Neuron (in vitro differentiated cells): ENCODE results near the gene CATSPERD.
"Not testable (repeated sequence)": the region's sequence is repeated elsewhere in the genome, so short reads cannot be mapped to it uniquely, and the experiment has no call there.

ENCODE experiments used
- H2AFZ ChIP-seq: one replicate; pipeline ENCODE4 v1.6.1; 2013; ENCODE audit warnings: low read depth, mild to moderate bottlenecking, inconsistent platforms, low read length, moderate library complexity
- H3K27me3 ChIP-seq: one replicate; pipeline ENCODE4 v1.6.1; 2013; ENCODE audit warnings: low read length; ENCODE audit not compliant: insufficient read depth
- H3K36me3 ChIP-seq: one replicate; pipeline ENCODE4 v1.6.1; 2013; ENCODE audit warnings: low read length; ENCODE audit not compliant: insufficient read depth
- H3K4me1 ChIP-seq: one replicate; pipeline ENCODE4 v1.6.1; 2013; ENCODE audit warnings: low read length; ENCODE audit not compliant: insufficient read depth
- H3K4me3 ChIP-seq: 2 replicates; pipeline ENCODE4 v1.5.1; 2013; ENCODE audit warnings: mild to moderate bottlenecking, low read length, moderate library complexity
- H3K9me3 ChIP-seq: one replicate; pipeline ENCODE4 v1.6.1; 2013; ENCODE audit warnings: low read length

The CATSPERD gene

GRCh38 chr19:5680084-5680436 is 40.4 kb upstream of the CATSPERD start:
- Histone ChIP-seq H3K36me3 (peaks cover 9% of the 10 kb centered on the region), H3K4me1 (peaks cover 18% of the 10 kb centered on the region), H3K4me3 (peak overlapping the region; percentile 70), H3K9me3 (no peaks in the 10 kb centered on the region), H2AFZ (no peak overlapping the region), H3K27me3 (no peaks in the 10 kb centered on the region)

- peak within 1 kb of the TSS; percentile 70 for H3K4me3 ChIP-seq
Measured at GRCh38 chr19:5680437-5681368, 39.7 kb upstream of the CATSPERD start, which contains the start of the genes HSD11B1L and MICOS13. Gene HSD11B1L, plus strand, starts transcription at chr19:5681027. Its CDS starts 3,806 bp downstream, at chr19:5684833. Gene MICOS13, minus strand, starts transcription at chr19:5680516. Its CDS starts 30 bp downstream, at chr19:5680486.

GRCh38 chr19:5681391-5682106 is 38.9 kb upstream of the CATSPERD start:
- H3K27me3 ChIP-seq: no peaks in the 10 kb centered on the region
- no peak overlapping the region for H2AFZ ChIP-seq
- H3K4me1 ChIP-seq: peaks cover 18% of the 10 kb centered on the region
- H3K9me3 ChIP-seq: no peaks in the 10 kb centered on the region
- peaks cover 7% of the 10 kb centered on the region for H3K36me3 ChIP-seq
- peak overlapping the region; percentile 70 for H3K4me3 ChIP-seq

More at GRCh38 chr19:5680437-5681368, 39.7 kb upstream of the CATSPERD start, which contains the start of the genes HSD11B1L and MICOS13:
- Histone ChIP-seq H3K4me1 (peaks cover 18% of the 10 kb centered on the region), H3K36me3 (peaks cover 7% of the 10 kb centered on the region), H3K27me3 (no peaks in the 10 kb centered on the region), H2AFZ (no peak within 1 kb of the TSS), H3K9me3 (no peaks in the 10 kb centered on the region)

- Histone ChIP-seq H3K4me3 (peak overlapping the region; percentile 70), H3K27me3 (no peaks in the 10 kb centered on the region), H3K4me1 (peaks cover 18% of the 10 kb centered on the region), H3K9me3 (no peaks in the 10 kb centered on the region), H3K36me3 (peaks cover 7% of the 10 kb centered on the region), H2AFZ (no peak overlapping the region)
Measured at GRCh38 chr19:5682107-5682482, 38.3 kb upstream of the CATSPERD start.

GRCh38 chr19:5683177-5683886 is 37.1 kb upstream of the CATSPERD start:
- H3K27me3 ChIP-seq: no peaks in the 10 kb centered on the region

GRCh38 chr19:5684694-5685430 is 35.6 kb upstream of the CATSPERD start:
- Histone ChIP-seq H3K4me3 (no peak overlapping the region), H3K27me3 (no peaks in the 10 kb centered on the region), H3K4me1 (peaks cover 11% of the 10 kb centered on the region), H3K36me3 (peaks cover 2% of the 10 kb centered on the region), H2AFZ (no peak overlapping the region), H3K9me3 (no peaks in the 10 kb centered on the region)

More at GRCh38 chr19:5683177-5683886, 37.1 kb upstream of the CATSPERD start:
- Histone ChIP-seq H3K4me3 (no peak overlapping the region), H3K36me3 (peaks cover 2% of the 10 kb centered on the region), H2AFZ (no peak overlapping the region), H3K9me3 (no peaks in the 10 kb centered on the region), H3K4me1 (peaks cover 18% of the 10 kb centered on the region)

GRCh38 chr19:5686326-5686646 is 34.2 kb upstream of the CATSPERD start:
- no peaks in the 10 kb centered on the region for H3K27me3 ChIP-seq
- H2AFZ ChIP-seq: no peak overlapping the region
- peaks cover 5% of the 10 kb centered on the region for H3K36me3 ChIP-seq
- no peaks in the 10 kb centered on the region for H3K9me3 ChIP-seq
- no peak overlapping the region for H3K4me3 ChIP-seq
- H3K4me1 ChIP-seq: peaks cover 13% of the 10 kb centered on the region

GRCh38 chr19:5686647-5687359 is 33.6 kb upstream of the CATSPERD start:
- H2AFZ ChIP-seq: no peak overlapping the region
- no peaks in the 10 kb centered on the region for H3K9me3 ChIP-seq
- H3K4me3 ChIP-seq: peak overlapping the region; percentile 39
- no peaks in the 10 kb centered on the region for H3K27me3 ChIP-seq
- H3K4me1 ChIP-seq: peaks cover 14% of the 10 kb centered on the region
- peaks cover 10% of the 10 kb centered on the region for H3K36me3 ChIP-seq

- Histone ChIP-seq H3K27me3 (no peaks in the 10 kb centered on the region), H3K36me3 (peaks cover 18% of the 10 kb centered on the region), H3K9me3 (no peaks in the 10 kb centered on the region), H3K4me1 (peaks cover 11% of the 10 kb centered on the region), H2AFZ (no peak overlapping the region), H3K4me3 (no peak overlapping the region)
Measured at GRCh38 chr19:5687360-5688198, 32.9 kb upstream of the CATSPERD start.

- not testable (repeated sequence) for H3K27me3 ChIP-seq, H3K4me3 ChIP-seq, H3K9me3 ChIP-seq, H2AFZ ChIP-seq
- H3K4me1 ChIP-seq: peaks cover 11% of the 10 kb centered on the region
- H3K36me3 ChIP-seq: peaks cover 25% of the 10 kb centered on the region
Measured at GRCh38 chr19:5688262-5688881, 32.1 kb upstream of the CATSPERD start.
